Measurements from ENCODE around the gene SPTLC2. TPM values are rescaled to one million over a fixed set of nuclear protein-coding genes. Genes with fewer than 3 reads are reported as not detected.
"Not testable (repeated sequence)": the region's sequence is repeated elsewhere in the genome, so short reads cannot be mapped to it uniquely, and the experiment has no call there.

Gene SPTLC2
- total RNA-seq, 1 donor from 2014 or later, result 44.2 TPM

GRCh38 chr14:77554816-77555599 lies 61.4 kb downstream of the SPTLC2 start:
- no peak for ATAC-seq
- intact Hi-C loops (cut with DNase I), result no loop called here
- TF ChIP-seq CTCF (IDR thresholded peaks at IDR 0.05), result no peak
- Histone ChIP-seq H3K36me3 (peaks cover 62% of the 10 kb centered on the region), H3K4me1 (peaks cover 6% of the 10 kb centered on the region), H3K9me3 (no peaks in the 10 kb centered on the region), H3K27ac (peak overlapping the region; percentile 28), H3K27me3 (no peaks in the 10 kb centered on the region), H3K4me3 (no peak overlapping the region)
- no peak for DNase-seq

GRCh38 chr14:77554207-77554606 lies 62.2 kb downstream of the SPTLC2 start:
- H3K27me3 ChIP-seq, result no peaks in the 10 kb centered on the region
- DNase-seq, result no peak
- intact Hi-C loops (cut with DNase I), result no loop called here
- no peaks in the 10 kb centered on the region for H3K9me3 ChIP-seq
- no peak for TF ChIP-seq CTCF (IDR thresholded peaks at IDR 0.05)
- ATAC-seq, result peak; percentile 29
- peaks cover 70% of the 10 kb centered on the region for H3K36me3 ChIP-seq
- H3K4me1 ChIP-seq, result peaks cover 6% of the 10 kb centered on the region
- H3K4me3 ChIP-seq, result no peak overlapping the region
- peak overlapping the region; percentile 28 for H3K27ac ChIP-seq

GRCh38 chr14:77549451-77549850 lies 67.0 kb downstream of the SPTLC2 start:
- H3K9me3 ChIP-seq, result no peaks in the 10 kb centered on the region
- peaks cover 46% of the 10 kb centered on the region for H3K36me3 ChIP-seq
- intact Hi-C loops (cut with DNase I), result no loop called here
- DNase-seq, result no peak
- H3K27ac ChIP-seq, result no peak overlapping the region
- H3K4me1 ChIP-seq, result peaks cover 6% of the 10 kb centered on the region
- no peaks in the 10 kb centered on the region for H3K27me3 ChIP-seq
- ATAC-seq, result no peak
- no peak for TF ChIP-seq CTCF (IDR thresholded peaks at IDR 0.05)
- no peak overlapping the region for H3K4me3 ChIP-seq

GRCh38 chr14:77547512-77548180 lies 68.8 kb downstream of the SPTLC2 start:
- H3K27me3 ChIP-seq, result no peaks in the 10 kb centered on the region
- peaks cover 52% of the 10 kb centered on the region for H3K36me3 ChIP-seq
- no peaks in the 10 kb centered on the region for H3K9me3 ChIP-seq
- intact Hi-C loops (cut with DNase I), result no loop called here
- no peak for TF ChIP-seq CTCF (IDR thresholded peaks at IDR 0.05)
- ATAC-seq, result no peak
- no peak overlapping the region for H3K27ac ChIP-seq
- H3K4me3 ChIP-seq, result no peak overlapping the region
- DNase-seq, result no peak
- peaks cover 6% of the 10 kb centered on the region for H3K4me1 ChIP-seq

- H3K4me3 ChIP-seq; H3K27me3 ChIP-seq; H3K9me3 ChIP-seq; DNase-seq; H3K27ac ChIP-seq; intact Hi-C loops (cut with DNase I); ATAC-seq; H3K4me1 ChIP-seq: not testable (repeated sequence)
- H3K36me3 ChIP-seq, result peaks cover 37% of the 10 kb centered on the region
Observed at GRCh38 chr14:77545171-77545570, 71.3 kb downstream of the SPTLC2 start.

- Histone ChIP-seq H3K36me3 (peaks cover 31% of the 10 kb centered on the region), H3K4me3 (no peak overlapping the region), H3K4me1 (peaks cover 6% of the 10 kb centered on the region), H3K27ac (no peak overlapping the region), H3K9me3 (no peaks in the 10 kb centered on the region), H3K27me3 (no peaks in the 10 kb centered on the region)
- DNase-seq (no peak), ATAC-seq (no peak)
- TF ChIP-seq CTCF (IDR thresholded peaks at IDR 0.05), result no peak
- intact Hi-C loops (cut with DNase I), result no loop called here
Observed at GRCh38 chr14:77544571-77544970, 71.9 kb downstream of the SPTLC2 start.

Measured in upper lobe of right lung (tissue), 1 donor.